DMS79 treated with DMSO at 0.1 percent for 48 hours (cell line): Measurements from ENCODE around the gene TAF3.
"Not testable (repeated sequence)": the region's sequence is repeated elsewhere in the genome, so short reads cannot be mapped to it uniquely, and the experiment has no call there.

Source experiments
- DNase-seq: peaks from one replicate; lab custom pipeline; 2025; lab: John Stamatoyannopoulos, UW

TAF3 gene

DNA sequence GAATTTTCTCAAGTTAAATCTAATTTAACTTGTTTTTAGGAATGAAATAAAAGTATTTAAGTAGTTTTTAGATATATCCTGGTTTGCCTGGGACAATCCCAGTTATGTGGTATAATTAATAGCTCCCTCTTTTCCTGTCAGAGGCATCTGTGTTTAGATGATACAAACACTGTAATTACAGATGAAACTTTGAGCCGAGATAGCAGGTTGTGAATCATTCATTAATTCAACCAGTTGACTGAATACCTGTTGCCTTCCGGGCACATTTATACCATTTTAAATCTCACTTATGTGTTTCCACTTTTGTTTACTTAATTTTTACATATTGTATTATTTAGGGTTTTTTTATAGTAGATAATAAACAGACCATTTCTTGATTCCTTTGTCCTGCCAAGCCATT, 154.1 kb downstream of the TAF3 start:
- no peak for DNase-seq

DNA sequence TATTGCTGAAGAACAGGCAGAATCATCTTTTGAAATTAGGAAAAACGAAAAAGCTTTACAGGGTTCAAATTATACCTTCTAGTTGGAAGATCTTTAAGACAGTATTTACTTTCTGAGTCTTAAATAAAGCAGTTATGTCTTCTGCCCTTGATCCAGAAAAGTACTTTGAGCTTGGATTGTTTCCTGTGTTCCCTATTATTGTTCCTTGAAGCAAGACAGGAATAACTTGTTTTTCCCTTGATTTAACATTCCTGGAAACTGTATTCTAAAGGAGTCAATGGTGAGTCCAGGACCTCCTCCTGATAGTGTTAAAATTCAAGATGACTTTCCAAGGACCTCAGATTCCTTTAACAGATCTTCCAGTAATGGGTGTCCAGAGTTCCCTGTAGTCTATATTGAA, 161.9 kb downstream of the TAF3 start:
- no peak for DNase-seq

DNA sequence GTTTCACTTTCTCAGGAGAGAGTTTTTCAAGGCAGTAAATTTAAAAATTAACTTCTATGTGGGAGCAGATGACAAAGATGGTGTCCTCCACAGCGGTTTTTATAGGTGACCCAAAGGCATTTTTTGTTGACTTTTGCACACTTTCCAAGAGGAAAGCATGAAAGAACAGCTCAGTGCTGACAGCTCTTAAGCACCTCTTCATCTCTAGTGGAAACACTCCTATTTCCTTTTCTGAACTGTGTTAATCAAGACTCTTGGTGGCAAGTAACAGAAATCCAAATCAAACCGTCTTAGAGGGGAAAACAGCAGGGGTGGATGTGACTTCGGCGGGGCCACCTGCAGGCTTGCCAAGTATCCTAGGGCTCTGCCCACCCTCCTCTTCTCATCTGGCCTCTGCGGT, 164.4 kb downstream of the TAF3 start:
- no peak for DNase-seq

GRCh38 chr10:7984325-7984724, 166.0 kb downstream of the TAF3 start:
- no peak for DNase-seq

GRCh38 chr10:7984896-7985295, 166.6 kb downstream of the TAF3 start:
- DNase-seq = no peak

DNA sequence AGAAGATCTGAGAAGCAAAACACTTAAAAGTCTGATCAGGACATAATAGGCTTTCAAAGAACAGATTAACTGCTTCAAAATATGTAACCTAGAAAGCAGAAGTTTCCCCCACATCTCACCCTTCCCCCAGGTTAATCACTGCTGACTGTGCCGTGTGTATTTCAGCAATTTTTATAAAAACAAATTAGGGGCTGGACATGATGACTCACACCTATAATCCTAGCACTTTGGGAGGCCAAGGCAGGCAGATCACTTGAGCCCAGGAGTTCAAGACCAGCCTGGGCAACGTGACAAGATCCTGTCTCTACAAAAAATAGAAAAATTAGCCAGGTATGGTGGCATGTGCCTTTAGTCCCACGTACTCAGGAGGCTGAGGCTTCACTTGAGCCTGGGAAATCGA, 168.5 kb downstream of the TAF3 start:
- no peak for DNase-seq

- no peak for DNase-seq
Observed at GRCh38 chr10:7988989-7989388, 170.7 kb downstream of the TAF3 start.

GRCh38 chr10:7998831-7999230, 180.5 kb downstream of the TAF3 start:
- DNase-seq = no peak

- no peak for DNase-seq
Observed at GRCh38 chr10:8004469-8005000, 186.2 kb downstream of the TAF3 start.

- DNase-seq = no peak
Observed at GRCh38 chr10:8006274-8006999, 188.1 kb downstream of the TAF3 start.

DNA sequence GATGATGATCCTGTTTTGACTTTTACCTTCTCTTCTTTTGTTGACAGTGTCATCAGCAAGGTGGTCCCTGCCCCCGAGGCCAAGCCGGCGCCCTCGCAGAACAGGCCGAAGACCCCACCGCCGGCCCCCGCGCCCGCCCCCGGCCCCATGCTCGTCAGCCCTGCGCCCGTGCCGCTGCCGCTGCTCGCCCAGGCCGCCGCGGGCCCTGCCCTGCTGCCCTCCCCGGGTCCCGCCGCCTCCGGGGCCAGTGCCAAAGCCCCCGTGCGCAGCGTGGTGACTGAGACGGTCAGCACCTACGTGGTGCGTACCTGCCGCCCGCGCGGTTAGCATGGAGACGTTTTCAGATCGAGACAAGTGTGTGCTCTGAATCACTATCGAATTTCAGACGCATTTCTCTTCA, 190.7 kb downstream of the TAF3 start:
- DNase-seq = no peak

DNA sequence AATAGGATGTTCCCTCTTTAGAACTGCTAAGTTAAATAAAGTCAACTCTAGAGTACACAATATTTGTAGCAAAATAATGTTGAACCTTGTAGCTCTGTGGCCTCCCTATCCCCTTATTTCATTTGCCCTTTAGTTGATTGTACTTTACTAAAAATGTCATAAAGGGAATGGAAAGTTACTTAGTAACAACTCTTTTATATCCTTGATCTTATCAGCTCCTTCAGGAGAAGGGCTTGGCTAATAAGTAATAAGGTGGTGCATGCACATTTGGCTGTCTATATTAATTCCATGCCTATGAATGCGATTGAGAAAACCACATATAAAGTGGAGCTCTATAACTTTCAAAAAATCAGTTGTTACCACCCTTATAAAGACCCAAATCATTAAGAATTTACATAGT, 194.7 kb downstream of the TAF3 start:
- no peak for DNase-seq

GRCh38 chr10:8013619-8014018, 195.3 kb downstream of the TAF3 start:
- DNase-seq = no peak

GRCh38 chr10:8014649-8015048, 196.3 kb downstream of the TAF3 start:
- DNase-seq = no peak

GRCh38 chr10:8017277-8017676, 199.0 kb downstream of the TAF3 start:
- no peak for DNase-seq

DNA sequence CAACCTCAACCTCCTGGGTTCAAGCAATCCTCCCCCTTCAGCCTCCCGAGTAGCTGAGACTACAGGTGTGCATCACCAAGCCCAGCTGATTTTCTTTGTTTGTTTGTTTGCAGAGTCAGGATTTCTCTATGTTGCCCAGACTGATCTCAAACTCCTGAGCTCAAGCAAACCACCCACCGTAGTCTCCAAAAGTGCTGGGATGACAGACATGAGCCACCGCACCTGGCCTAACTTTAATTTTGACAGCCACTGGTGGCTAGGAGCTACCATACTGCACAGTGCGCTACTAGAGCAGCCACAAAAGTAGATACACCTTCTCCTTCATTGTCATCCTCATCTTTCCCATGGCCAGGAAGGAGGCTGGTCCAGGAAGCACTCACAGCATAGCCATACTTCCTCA, 205.0 kb downstream of the TAF3 start:
- no peak for DNase-seq

- DNase-seq = no peak
Observed at GRCh38 chr10:8023851-8024250, 205.5 kb downstream of the TAF3 start.

DNA sequence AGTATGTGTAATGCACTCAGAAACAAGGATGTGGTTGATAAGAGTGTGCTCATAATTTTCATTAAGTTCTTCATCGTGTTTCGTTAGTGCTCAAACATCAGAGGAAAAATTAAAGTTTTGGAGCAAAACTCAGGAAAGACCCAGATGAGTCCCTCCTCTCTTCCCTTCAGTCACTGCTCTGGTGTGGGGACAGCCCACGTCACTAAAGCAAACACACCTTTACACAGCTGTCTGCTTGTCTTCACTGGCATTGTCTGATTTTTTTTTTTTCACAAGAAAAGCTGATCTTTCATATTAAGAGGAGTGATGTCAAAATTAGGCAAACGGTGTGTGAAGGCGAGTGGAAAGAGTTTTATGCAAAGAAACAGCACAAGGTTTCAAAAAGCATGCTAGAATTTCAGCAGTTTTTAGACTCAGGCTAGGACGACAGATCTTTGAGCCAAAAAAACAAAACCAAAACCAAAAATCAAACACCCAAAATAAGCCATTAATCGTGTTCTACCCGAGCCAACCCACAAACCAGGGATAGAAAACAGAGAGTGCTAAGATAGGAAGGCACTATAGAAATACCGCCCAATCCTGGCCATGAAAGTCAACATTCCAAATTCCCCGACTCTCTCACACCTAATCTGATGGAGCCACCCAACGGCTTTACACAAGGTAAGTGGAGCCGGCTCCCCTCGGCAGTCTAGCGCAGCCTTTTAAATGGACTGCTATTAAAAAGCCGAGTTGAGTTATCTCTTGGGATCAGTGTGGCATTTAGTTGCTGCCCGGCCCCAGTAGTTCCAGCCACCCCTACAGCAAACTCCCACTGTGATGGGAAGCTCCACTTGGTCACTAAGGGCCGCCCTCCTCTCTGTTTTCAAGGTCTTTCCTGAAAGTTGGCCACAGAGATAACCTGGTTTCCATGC, 208.3 kb downstream of the TAF3 start:
- DNase-seq = no peak

- not testable (repeated sequence) for DNase-seq
Observed at GRCh38 chr10:8031211-8031610, 212.9 kb downstream of the TAF3 start.

- no peak for DNase-seq
Observed at GRCh38 chr10:8032558-8032957, 214.3 kb downstream of the TAF3 start.

DNA sequence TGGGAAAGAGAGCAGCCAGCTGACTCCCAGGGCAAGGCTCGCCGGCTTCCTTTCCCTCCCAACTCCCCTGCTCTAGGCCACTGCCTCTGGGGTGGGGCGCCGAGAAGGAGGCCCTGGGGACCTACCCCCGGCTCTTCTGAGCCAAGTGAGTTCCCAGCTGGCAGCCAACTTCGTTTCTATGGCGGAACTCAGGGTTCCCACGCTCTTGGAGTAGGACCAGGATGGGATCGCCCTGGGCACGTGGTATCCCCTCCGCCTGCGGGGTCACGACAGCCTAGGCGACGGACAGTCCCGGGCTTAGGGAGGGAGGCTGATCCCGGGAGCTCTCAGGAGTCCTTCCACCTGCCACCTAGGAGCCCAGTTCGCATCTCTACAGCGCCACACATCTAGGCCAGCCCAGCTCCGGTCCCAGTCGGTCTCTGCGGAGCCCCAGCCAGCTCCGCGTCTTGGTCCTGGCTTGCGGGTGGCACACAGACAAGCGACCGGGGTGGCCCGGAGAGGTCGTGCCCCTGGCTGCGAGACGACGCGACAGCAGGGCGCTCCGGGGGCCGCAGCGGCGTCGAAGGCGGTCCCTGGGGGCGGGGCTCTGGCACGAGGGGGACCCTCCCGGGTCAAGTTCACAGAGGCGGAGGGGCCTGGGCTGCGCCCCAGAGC, 215.6 kb downstream of the TAF3 start:
- DNase-seq = no peak

DNA sequence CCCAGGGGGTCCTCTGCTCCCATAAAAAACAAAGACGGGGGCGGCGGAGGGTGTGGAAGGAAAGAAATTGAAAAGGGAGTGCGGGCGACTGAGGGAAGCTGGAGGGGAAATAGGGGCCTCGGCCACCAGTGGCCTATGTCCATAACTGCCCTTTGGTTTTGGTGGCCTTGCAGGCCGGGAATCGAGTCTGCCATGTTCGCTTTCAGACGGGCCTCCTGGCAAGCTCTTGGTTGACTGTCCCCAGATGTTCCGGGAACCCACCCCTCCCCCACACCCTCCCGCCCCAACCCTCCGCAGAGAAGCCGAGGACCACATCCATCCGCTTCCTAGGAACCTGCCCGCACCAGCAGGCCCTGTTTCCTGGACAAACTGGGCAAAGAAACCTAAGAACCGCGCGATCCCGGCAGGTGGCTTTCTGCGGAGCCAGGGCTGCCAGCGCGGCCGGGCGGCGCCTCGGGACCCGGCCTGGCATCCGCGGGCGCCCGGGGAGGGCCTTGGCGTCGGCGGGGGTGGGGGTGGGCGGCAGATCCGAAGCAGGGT, 216.2 kb downstream of the TAF3 start:
- DNase-seq = no peak
